Pancreas (tissue), 10 donors: ENCODE measurements around the gene SPDYA. TPM values are rescaled to one million over a fixed set of nuclear protein-coding genes. Genes with fewer than 3 reads are reported as not detected.

Source experiments
- ATAC-seq, 4 donors: fragments of 200-7000 bp; cut with Tn5 transposase; one replicate each; pipeline versions ENCODE4 v1.8.0 to v1.9.1; 2020; ENCODE audit warnings: mild to moderate bottlenecking in 4 of 4, moderate library complexity in 4 of 4
- DNase-seq, 6 donors: peaks; one replicate each; pipeline ENCODE4 v3.0.0-alpha.2; 2020
- FAIRE-seq: peaks from 2 replicates; lab custom pipeline; 2012; peaks lifted over from hg19 to GRCh38; lab: Jason Lieb, UNC
- H3K27ac ChIP-seq, 4 donors: fragments of 200-600 bp; sonication (generic); 1 replicate in 3 of 4; 2 replicates in 1 of 4; pipeline versions ENCODE4 v1.5.0 to v1.8.0; 2020
- H3K27me3 ChIP-seq, 4 donors: fragments of 200-600 bp; one replicate each; pipeline ENCODE4 v1.8.0; 2021
- H3K36me3 ChIP-seq, 3 donors: fragments of 200-600 bp; sonication (generic) in 1 of 3; one replicate each; pipeline versions ENCODE4 v1.5.0 to v1.8.0; 2020 to 2021
- H3K4me1 ChIP-seq, 3 donors: fragments of 200-600 bp; one replicate each; pipeline ENCODE4 v1.8.0; 2021
- H3K4me3 ChIP-seq, 4 donors: fragments of 200-600 bp; sonication (generic) in 2 of 4; one replicate each; pipeline versions ENCODE4 v1.5.0 to v1.8.0; 2020 to 2021
- H3K9me3 ChIP-seq, 4 donors: fragments of 200-600 bp; one replicate each; pipeline ENCODE4 v1.8.0; 2021
- WGBS, 2 donors: extraction: QIAGEN DNeasy Blood & Tissue Kit; methylation state at CpG; one replicate each; pipeline ENCODE4 v1.1.7; 2013; 5-methylcytosine and 5-hydroxymethylcytosine counted together
- intact Hi-C, 3 donors: fragments of 100-400 bp; cut with DNase I; formaldehyde crosslinking; loops; one replicate each; pipeline versions ENCODE4 v1.11.1 to v1.14.2; 2022
- polyA plus RNA-seq, 2 donors: library from polyadenylated mRNA; stranded (reverse); fragments of 200-250 nt; gene quantifications; one replicate each; pipeline ENCODE4 v1.2.3, GENCODE V29; 2013
- total RNA-seq, 6 donors: library from RNA; stranded (reverse); fragmentation: NEBNext Ultra II Directional in 4 of 6; extraction: Animal tissue kit (Norgen Biotek cat#: 25700) in 4 of 6; gene quantifications; one replicate each; pipeline versions ENCODE4 v1.2.1 to v1.2.4, GENCODE V29; 2021 to 2023
- TF ChIP-seq, protein P1 (sequence below), 4 donors: fragments of 200-600 bp; sonication (generic) in 3 of 4; IDR thresholded peaks; one replicate each; pipeline versions ENCODE4 v1.5.0 to v1.8.0; 2021; ENCODE audit warnings: antibody characterized with exemption in 4 of 4
- donor health status: healthy with polysubstance abuse.
- donor health status: DM: no; HTN: no; CAD: no; lungs with moderate emphysema.
- donor health status: DM: no; HTN: no; CAD: no.
- donor health status: control.
- donor health status: control.
- donor health status: Bipolar disorder and iron deficiency.
- donor health status: DM: yes; HTN: yes; CAD: no.
- donor health status: DM: no; HTN: no; CAD: no.
- donor health status: DM: no; HTN: no; CAD: no.
- donor health status: DM: yes; HTN: yes; CAD: no.

SPDYA gene
- total RNA-seq (under 1 TPM; 0.38 to 0.78 (median 0.50) TPM), polyA plus RNA-seq (under 1 TPM; 0.11 to 0.16 TPM)

DNA sequence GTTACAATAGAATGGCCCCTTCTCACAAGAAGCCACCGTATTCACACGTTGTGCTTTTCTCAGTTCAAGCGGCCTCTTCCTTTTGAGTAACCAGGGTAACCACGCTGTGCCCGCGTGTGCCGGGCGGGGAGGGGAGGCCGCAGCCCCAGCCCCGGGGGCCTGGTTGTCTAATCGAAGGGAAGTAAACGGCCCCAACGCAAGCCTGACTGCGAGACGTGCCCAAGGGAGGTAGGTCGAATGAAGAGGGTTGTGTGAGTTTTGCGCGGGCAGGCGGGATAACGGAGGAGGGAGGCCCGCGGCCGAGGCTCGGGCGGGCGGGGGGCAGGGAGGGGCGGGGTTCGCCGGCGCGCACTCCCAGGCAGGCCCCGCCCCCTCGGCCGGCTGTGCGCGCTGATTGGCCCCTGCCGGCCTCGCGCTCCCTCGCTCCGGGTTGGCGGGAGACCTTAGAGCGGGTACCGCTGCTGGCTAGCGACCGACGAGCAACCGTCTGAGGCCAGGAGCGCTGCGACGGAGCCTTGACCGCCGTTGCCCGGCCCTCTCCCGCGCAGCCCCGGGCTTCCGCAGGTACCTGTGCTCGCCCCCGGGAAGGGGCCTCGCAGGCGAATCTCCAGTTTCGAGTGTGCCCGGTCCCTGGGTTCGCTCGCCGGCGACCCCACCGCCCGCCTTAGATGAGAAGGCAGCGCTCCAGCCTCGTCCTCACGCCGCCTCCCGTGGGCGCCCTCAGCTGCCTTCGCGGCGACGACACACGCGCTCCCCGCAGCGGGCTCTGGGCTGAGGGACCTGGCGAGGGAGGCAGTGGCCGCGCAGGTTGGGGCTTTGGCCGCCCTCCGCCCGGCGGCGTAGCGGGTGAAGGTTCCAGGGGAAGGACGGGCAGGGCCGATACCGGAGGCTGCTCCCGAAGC is at the start of gene SPDYA:
TSS of gene SPDYA (plus strand) at position 451 of the 902 bp plus-strand sequence. CDS start 5,181 bp downstream, outside the sequence.
- 6 to 7% methylated on average over 67 to 97 of the region's 97 CpGs for WGBS, 2 donors
- peaks cover 0 to 5% (median 0%) of the 10 kb centered on the region in 3 donors for H3K4me1 ChIP-seq
- H3K4me3 ChIP-seq = peak within 1 kb of the TSS in 3 of 4 donors; percentile 32 to 50 (median 33)
- no peak within 1 kb of the TSS for H3K27ac ChIP-seq
- DNase-seq = peak; percentile 41 to 85 (median 64)
- TF ChIP-seq, protein P1, sequence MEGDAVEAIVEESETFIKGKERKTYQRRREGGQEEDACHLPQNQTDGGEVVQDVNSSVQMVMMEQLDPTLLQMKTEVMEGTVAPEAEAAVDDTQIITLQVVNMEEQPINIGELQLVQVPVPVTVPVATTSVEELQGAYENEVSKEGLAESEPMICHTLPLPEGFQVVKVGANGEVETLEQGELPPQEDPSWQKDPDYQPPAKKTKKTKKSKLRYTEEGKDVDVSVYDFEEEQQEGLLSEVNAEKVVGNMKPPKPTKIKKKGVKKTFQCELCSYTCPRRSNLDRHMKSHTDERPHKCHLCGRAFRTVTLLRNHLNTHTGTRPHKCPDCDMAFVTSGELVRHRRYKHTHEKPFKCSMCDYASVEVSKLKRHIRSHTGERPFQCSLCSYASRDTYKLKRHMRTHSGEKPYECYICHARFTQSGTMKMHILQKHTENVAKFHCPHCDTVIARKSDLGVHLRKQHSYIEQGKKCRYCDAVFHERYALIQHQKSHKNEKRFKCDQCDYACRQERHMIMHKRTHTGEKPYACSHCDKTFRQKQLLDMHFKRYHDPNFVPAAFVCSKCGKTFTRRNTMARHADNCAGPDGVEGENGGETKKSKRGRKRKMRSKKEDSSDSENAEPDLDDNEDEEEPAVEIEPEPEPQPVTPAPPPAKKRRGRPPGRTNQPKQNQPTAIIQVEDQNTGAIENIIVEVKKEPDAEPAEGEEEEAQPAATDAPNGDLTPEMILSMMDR (IDR thresholded peaks at IDR 0.05) = no peak
- intact Hi-C loops = no loop called here
- FAIRE-seq = no peak
- no peaks in the 10 kb centered on the region for H3K27me3 ChIP-seq
- peak; percentile 81 to 98 (median 93) for ATAC-seq
- no peaks in the 10 kb centered on the region for H3K36me3 ChIP-seq
- no peaks in the 10 kb centered on the region for H3K9me3 ChIP-seq

DNA sequence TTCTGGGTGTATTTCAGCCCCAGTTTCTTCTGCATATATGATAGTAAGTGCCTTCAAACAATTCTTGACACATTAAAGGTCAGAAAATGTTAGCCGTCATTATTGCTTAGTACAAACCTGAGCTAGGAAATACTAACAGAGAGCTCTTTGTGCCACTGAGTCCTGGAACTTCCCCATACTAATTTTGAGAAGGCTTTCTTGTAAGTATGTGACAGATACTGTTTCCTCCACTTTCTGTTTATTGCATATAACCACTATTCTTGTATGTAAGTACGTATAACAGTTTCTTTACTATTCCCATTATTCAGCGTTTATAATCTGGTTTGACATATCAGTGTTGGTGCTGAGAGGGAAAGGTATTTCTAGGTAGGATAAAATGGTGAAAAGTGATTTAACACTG is 49.2 kb upstream of the SPDYA start:
- Histone ChIP-seq H3K27me3 (no peaks in the 10 kb centered on the region), H3K36me3 (no peaks in the 10 kb centered on the region), H3K27ac (no peak overlapping the region), H3K4me3 (no peak overlapping the region), H3K4me1 (peaks cover 23 to 38% (median 36%) of the 10 kb centered on the region in 3 donors), H3K9me3 (no peaks in the 10 kb centered on the region)
- TF ChIP-seq, protein P1 (IDR thresholded peaks at IDR 0.05) = no peak
- intact Hi-C loops = no loop called here
- ATAC-seq = no peak
- no peak for DNase-seq
- FAIRE-seq = no peak
- WGBS, 2 donors = 74 to 80% methylated on average over 3 of the region's 3 CpGs

DNA sequence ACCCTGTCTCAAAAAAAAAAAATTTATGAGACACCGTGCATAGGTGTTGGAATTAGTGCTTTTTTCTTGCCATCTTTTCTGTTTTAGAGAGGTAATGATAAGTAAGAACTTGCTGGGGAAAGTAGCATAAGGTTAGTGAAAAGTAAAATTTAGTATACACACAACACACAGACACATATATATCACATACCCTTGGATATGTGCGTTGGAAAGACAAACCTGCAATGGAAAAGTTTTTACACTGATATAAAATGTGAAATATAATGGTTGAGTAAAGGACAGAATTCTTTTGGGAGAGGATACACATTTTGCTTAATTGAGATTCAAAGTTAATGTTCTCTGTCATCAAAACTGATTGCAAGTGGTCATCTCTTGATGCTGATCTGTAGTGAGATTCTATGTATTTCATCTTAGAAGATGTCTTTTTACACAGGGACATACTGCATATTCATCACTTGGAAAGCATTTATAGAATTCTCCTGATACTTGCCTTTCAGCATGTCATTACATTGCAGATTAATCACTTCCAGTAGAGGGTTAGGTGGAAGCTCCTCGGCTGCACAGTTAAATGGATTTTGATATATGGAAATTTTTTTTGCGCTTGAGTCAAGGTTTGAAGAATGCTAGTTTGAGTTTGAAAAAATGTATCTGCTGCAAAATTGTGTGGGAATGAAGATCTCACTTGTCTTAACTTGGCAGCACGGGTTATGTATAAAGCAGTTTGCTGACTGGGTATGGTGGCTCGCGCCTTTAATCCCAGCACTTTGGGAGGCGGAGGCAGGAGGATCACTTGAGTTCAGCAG is 45.5 kb upstream of the SPDYA start:
- intact Hi-C loops = no loop called here
- peaks cover 13 to 18% (median 14%) of the 10 kb centered on the region in 3 donors for H3K4me1 ChIP-seq
- no peak for DNase-seq
- FAIRE-seq = no peak
- no peaks in the 10 kb centered on the region for H3K27me3 ChIP-seq
- H3K27ac ChIP-seq = no peak overlapping the region
- H3K9me3 ChIP-seq = no peaks in the 10 kb centered on the region
- no peak overlapping the region for H3K4me3 ChIP-seq
- TF ChIP-seq, protein P1 (IDR thresholded peaks at IDR 0.05) = no peak
- no peak for ATAC-seq
- no peaks in the 10 kb centered on the region for H3K36me3 ChIP-seq
- WGBS, 2 donors = 79 to 81% methylated on average over 8 of the region's 8 CpGs

DNA sequence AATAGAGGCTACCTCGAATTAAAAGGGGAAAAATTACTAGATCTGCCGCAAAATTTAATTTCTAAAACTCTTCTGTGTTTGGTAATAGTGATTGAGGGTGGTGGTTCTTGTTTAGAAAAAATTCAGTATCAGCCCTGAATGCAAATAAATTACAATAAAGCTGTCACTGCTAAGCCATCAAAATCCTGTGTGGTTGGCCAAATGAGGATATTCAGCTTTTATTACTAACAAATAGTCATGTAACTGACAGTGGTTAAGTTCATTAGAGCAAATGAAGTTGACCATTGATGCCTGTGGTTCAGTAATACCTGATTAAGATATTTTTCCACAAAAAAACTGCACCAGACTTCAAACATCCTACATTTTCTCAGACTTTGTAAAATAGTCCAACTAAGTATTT is 44.6 kb upstream of the SPDYA start:
- DNase-seq = no peak
- WGBS, 2 donors = 82 to 87% methylated on average over 2 of the region's 2 CpGs
- Histone ChIP-seq H3K4me3 (no peak overlapping the region), H3K27ac (no peak overlapping the region), H3K27me3 (no peaks in the 10 kb centered on the region), H3K4me1 (peaks cover 13 to 18% (median 14%) of the 10 kb centered on the region in 3 donors), H3K36me3 (no peaks in the 10 kb centered on the region), H3K9me3 (no peaks in the 10 kb centered on the region)
- ATAC-seq = no peak
- no peak for FAIRE-seq
- intact Hi-C loops = no loop called here
- TF ChIP-seq, protein P1 (IDR thresholded peaks at IDR 0.05) = no peak
